ENCODE results near the gene PCNA.
"Not testable (repeated sequence)": the region's sequence is repeated elsewhere in the genome, so short reads cannot be mapped to it uniquely, and the experiment has no call there.

Gene PCNA

DNA sequence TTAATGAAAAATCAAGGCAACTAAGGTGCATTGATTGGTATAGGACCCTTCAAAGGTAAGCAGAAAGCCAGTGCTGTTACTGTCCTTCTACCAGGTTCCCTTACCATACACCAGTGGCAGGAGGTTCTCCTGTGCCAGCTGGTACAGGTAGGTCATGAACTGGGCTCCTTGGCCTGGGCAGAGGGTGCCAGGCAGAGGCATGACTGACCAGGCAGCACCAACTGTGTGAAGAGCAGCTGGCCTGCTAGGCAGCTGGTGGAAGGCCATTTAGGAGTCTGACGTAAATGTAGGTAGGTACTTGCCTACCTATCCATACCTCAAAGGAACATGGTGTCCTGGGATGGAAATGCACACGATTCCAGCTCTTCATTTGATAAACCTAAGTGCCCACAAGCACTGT, 23.3 kb downstream of the PCNA start:
- no peak for DNase-seq (ENCODE audit: low read depth)

DNA sequence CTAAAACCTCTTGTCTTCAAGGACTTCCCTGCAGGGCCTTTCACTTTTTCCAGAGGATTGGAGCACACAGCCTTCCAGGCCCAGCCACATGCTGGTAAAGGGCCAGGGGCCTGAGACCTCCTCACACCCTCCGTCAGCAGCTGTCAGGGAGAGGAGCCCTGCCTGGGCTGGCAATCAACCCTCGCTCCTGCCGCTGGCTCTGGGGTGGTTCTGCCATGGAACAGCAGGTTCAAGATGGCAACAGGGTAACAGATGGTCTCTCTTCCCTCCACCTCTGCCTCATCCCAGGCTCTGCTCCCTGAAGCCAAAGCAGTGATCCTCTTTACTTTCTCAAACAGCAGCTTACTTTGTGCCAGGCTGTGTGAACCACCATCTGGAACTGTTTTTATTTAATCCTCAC, 23.8 kb downstream of the PCNA start:
- DNase-seq (ENCODE audit: low read depth) = no peak

DNA sequence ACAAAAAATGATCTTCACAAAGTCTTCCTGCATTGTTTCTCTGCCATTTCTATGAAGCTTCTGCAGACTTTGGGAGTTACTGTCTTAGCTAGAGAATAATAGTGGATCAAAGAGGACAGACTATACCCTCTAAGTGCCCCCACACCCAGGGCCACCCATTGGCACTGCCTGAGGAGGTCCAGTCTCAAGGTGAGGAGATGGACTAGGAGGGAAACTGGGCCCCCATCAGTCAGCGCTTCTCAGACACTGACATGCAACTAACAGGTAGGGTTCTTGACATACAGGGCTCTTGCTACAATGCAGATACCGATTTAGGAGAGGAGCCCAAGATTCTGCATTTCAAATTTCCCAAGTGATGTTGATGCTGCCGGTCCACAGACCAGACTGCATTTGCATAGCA, 24.3 kb downstream of the PCNA start:
- no peak for DNase-seq (ENCODE audit: low read depth)

DNA sequence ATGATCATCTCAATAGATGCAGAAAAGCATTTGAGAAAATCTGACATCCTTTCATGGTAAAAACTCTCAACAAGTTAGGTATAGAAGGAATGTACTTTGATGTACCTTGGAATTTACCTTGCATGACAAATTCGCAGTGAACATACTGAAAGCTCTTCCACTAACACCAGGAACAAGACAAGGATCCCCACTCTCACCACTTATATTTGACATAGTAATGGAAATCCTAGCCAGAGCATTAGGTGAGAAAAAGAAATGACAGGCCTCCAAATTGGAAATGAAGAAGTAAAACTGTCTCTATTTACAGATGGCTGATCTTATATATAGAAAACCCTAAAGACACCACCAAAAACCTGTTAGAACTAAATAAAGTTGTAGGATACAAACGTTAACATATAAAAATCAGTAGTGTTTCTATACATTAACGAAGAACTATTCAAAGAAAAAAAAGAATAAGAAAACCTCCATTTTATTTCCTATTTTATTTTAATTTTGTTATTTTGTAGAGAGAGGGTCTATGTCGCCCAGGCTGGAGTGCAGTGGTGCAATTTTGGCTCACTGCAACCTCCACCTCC, 26.9 kb downstream of the PCNA start:
- DNase-seq (ENCODE audit: low read depth) = no peak

DNA sequence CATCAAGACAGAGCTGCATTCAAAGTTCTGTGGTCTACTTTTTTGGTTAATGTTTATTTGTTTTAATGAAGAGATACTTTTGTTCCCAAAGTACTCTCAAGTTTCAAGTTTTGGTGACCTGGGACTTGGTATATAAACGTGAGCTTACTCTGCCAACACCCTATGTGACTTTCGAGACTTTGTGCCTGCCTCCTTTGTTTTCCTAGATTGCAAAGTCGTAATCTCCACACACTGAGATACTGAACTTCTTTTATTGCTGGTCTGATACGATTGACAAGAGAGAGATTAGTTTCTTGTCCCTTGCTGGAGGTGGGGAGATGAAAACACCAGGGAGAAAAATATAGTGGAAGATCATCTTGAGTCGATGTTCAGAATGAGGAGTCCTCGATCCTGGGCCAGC, 27.9 kb downstream of the PCNA start:
- no peak for DNase-seq (ENCODE audit: low read depth)

DNA sequence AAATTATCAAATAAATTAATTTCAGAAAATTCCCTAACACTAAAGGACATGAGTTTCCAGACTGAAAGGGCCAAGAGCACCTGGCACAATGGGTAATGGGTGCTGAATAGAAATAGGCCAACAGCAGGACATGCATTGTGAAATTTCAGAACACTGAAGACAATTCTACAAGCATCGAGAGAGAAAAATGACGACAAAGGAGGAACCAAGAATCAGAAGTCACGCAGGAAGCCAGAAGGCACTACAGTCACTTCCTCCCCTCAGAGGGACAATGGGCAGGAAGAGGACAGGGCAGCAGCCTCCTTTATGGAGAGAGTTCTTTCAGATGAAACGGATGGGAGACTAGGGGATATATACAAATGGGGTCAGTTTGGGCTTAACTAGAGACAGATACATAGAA, 29.6 kb downstream of the PCNA start:
- no peak for DNase-seq (ENCODE audit: low read depth)

DNA sequence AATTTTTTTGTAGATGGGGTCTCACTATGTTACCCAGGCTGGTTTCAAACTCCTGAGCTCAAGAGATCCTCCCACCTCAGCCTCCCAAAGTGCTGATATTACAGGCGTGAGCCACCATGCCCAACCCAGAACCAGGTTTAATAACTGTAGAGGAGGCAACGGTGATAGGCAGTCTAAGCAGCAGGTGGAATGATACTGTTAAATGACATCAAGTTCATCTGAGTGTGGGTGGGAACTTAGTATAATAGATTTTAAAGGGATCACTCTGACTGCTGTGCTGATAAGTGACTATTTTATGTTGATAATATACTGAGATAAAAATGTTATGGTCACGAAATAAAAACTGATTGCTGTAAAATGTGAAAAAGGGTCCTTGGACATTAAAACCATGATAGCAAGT, 31.1 kb downstream of the PCNA start:
- no peak for DNase-seq (ENCODE audit: low read depth)

DNA sequence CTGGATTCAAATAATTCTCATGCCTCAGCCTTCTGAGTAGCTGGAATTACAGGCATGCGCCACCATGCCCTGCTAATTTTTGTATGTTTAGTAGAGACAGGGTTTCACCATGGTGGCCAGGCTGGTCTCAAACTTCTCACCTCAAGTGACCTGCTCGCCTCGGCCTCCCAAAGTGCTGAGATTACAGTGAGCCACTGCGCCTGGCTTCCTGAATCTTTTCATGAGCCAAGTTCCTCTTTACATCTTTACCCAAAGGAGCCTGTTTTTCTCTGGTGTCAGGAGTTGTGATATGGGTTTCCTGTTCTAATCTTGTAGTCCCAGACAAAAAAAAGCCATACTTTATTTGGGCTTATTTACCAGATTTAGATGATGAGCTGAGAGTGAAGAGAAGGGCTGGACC, 34.4 kb downstream of the PCNA start:
- no peak for DNase-seq (ENCODE audit: low read depth)

DNA sequence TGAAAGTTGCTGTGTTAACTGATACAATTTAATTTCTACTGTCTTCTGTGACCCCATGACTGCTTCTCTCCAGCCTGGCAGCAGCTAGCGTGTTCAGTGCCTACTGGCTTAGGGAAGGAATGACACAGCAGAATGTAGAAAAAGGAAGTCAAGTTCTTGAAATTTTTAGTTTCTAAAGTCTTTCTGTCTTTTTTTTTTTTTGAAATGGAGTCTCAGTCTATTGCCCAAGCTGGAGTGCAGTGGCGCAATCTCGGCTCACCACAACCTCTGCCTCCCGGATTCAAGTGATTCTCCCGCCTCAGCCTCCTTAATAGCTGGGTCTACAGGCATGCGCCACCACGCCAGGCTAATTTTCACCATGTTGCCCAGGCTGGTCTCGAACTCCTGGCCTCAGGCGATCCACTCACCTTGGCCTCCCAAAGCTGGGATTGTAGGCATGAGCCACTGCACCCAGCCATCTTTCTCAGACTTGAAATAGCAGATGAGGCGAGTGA, 39.3 kb downstream of the PCNA start:
- DNase-seq (ENCODE audit: low read depth) = no peak

DNA sequence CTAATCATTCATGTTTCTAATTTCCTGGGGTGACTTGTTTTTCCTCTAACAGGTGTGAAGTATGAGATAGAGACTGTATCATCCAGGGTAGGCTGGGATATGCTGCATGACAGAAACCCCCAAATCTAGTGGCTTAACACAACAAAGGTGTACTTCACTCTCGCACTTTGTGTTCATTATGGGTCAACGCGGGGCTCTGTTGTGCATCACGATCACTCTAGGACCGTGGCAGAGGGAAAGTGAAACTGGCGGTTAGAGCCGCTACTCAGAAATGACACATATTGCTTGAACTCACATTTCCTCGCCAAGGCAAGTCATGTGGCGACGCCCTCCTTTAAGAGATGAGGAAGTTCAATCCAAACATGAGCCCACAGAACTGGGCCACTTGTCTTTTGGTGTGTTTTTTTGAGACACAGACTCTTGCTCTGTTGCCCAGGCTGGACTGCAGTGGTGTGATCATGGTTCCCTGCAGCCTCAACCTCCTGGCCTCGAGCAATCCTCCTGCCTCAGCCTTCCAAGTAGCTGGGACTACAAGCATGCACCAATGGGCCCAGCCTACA, 41.3 kb downstream of the PCNA start:
- DNase-seq (ENCODE audit: low read depth) = peak; percentile 52

DNA sequence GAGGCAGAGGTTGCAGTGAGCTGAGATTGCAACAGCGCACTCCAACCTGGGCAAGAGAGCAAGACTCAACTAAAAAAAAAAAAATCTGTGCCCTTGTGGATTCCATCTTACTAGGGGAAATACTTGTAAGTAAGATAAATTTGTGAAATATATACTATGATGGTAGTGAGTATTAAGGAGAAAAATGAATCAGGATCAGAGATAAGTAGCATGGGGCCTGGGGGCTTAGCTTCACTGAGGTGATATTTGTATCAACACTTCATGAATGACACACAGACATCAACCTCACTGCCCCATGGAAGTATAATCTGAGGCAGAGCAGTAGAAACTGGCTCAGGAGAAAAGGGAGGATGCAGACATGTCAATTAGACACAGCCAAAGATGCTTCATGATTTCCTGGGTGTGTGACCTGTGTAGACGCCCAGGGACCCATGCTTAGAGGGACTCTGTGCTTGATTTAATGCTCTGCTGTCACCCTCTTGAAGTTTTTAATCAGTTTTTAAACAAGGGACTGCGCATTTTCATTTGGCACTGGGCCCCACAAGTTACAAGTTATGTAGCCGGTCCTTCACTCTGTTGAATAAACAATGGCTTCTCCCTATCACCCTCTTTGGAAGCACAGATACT, 41.9 kb downstream of the PCNA start:
- no peak for DNase-seq (ENCODE audit: low read depth)

DNA sequence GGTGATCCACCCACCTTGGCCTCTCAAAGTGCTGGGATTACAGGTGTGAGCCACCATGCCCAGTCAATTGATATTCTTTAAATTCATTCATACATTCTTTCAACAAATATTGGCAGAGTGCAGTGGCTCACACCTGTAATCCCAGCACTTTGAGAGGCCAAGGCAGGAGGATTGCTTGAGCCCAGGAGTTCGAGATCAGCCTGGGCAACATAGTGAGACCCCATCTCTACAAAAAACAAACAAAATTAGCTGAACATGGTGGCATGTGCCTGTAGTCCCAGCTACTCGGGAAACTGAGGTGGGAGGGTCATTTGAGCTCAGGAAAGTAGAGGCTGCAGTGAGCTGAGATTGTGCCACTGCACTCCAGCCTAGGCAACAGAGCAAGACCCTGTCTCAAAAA, 42.8 kb downstream of the PCNA start:
- DNase-seq (ENCODE audit: low read depth) = not testable (repeated sequence)

DNA sequence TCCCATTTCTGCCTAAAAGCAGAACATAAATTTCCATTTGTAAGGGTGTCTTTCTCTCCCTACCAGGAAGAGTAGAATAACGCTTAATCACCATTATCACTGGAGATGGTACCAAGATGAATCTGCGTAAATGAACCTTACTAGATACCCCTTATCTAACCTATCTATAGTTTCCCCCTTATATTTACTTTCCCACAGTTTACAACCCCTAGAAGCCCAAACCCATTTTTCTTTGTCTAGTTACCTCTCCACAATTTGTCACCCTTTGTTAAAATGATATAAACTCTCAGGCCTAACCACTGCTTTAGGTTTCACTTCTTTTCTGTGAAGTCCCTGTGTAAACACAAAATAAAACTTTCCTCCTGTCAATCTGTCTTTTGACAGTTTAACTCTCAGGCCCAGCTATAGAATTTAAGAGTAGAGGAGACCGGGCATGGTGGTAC, 45.5 kb downstream of the PCNA start:
- DNase-seq (ENCODE audit: low read depth) = no peak

DNA sequence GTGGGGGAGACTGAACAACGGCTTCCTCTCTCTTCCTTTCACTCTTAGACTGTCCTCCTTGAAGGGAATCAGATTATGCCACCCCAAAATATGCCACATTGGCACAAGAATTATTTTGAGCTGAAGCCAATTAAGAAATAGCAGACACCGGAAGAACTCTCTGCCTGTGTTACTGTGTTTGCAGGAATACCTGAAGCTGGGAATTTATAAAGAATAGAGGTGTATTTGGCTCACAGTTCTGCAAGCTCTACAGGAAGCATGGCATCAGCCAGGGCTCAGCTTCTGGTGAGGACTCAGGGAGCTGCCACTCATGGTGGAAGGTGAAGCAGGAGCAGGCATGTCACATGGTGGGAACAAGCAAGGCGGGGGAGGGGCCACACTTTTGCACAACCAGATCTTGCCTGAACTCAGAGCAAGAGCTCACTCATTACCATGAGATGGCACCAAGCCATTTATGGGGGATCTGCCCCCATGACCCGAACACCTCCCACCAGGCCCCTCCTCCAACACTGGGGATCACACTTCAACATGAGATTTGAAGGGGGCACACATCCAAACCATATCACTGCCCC, 46.0 kb downstream of the PCNA start:
- no peak for DNase-seq (ENCODE audit: low read depth)

DNA sequence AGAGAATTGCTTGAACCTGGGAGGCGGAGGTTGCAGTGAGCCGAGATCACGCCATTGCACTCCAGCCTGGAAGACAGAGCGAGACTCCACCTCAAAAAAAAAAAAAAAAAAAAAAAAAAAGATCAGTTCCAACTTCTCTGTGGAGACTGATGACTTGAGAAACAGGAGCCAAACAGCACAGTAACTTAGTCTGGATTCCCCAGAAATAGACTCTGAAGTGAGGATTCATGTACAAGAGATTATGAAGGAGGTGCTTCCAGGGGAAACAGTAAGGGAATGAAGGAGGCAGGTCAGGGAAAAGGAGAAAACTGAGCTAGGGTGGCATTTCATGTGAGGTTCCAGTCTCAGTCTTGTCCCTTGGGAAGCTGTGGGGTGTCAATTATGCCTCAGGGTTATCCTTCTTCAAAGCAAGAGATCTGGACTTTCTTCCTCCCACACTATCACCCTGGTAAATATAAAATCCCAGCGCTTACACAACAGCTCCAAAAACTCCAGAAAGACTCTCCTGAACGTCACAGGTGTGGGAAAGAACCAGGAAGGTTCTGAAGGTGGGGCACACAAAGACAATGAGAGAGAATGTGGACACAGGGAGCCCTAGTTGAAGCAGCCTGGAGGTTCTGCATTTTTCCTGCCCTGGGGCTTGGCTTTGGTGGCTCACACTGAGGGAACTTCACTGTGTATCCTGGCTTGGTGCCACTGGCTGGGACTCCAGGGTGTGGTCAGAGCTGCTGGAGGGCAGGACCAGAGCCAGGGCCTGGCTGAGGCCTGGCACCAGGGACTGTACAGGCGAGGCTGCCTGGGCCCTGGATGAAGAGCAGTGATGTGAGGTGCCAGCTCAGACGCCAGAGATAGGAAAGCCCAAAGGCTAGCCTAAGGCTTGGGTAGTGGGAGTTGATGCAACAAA, 46.8 kb downstream of the PCNA start:
- DNase-seq (ENCODE audit: low read depth) = no peak

DNA sequence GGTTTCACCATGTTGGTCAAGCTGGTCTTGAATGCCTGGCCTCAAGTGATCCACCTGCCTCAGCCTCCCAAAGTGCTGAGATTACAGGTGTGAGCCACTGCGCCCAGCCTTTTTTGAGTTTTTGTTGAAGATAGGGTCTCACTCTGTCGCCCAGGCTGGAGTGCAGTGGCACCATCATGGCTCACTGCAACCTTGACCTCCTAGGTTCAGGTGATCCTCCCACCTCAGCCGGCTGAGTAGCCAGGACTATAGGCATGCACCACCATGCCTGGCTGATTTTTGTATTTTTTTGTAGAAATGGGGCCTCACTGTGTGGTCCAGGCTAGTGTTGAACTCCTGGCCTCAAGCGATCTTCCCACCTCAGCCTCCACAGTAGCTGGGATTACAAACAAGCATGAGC, 47.8 kb downstream of the PCNA start:
- DNase-seq (ENCODE audit: low read depth) = not testable (repeated sequence)

DNA sequence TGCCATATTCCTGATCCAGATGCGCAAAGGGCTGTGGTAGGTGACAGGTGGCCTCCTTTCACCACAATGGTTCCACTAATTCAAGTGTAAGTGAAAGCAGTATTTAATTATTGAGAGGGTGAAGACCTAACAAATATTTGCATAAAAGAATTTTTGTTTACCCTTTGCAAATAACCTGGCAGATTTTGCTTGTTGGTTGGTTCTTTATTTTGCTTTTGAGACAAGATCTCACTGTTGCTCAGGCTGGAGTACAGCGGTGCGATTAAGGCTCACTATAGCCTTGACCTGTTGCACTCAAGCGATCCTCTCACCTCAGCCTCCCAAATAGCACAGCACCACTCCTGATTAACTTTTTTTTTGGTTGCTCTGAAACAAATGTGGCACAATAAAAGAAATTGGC, 49.2 kb downstream of the PCNA start:
- DNase-seq (ENCODE audit: low read depth) = no peak

DNA sequence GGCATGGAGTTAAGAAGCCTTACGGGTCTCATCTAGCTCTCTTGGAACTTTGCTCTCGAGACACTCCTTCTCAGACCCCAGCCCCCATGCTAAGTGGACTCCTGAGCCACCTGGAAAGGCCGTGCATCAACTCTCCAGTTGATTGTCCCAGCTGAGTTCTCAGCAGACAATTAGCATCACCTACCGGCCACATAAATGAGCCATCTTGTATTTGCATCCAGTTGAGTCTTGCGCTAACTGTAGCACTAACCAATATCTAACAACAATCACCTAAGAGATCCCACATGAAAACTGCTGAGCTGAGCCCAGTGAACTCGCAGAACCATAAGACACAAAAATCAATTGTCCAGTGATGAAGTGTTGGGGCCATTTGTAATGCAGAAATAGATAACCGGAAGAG, 49.7 kb downstream of the PCNA start:
- no peak for DNase-seq (ENCODE audit: low read depth)

DNA sequence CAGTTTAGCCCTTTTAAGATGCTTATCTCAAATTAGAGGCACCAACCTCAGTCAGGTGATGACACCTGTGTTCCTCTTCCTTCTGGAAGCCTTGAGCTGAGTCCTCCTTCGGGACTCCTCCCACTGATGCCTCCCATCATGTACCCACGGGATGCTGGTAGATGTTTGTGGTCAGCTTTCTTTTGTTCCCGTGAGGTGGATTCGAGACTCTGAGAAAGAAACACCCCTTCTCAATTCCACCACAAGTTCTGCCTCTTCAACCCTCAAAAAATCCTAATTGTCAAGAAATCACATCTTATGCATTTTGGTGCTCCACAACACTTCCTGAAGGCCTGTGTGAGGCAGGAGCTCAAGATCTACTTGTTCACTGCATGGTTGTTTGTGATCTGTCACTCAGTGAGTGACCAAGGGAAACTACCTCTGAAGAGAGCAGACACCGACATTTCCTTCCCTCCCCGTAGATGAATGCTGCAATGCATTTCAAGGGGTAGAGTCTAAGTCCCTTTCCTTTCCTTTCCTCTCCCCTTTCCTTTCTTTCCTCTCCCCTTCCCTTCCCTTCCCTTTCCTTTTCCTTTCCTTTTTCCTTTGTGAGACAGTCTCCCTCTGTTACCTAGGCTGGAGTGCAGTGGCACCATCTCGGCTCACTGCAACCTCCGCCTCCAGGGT, 50.5 kb downstream of the PCNA start:
- DNase-seq (ENCODE audit: low read depth) = no peak

DNA sequence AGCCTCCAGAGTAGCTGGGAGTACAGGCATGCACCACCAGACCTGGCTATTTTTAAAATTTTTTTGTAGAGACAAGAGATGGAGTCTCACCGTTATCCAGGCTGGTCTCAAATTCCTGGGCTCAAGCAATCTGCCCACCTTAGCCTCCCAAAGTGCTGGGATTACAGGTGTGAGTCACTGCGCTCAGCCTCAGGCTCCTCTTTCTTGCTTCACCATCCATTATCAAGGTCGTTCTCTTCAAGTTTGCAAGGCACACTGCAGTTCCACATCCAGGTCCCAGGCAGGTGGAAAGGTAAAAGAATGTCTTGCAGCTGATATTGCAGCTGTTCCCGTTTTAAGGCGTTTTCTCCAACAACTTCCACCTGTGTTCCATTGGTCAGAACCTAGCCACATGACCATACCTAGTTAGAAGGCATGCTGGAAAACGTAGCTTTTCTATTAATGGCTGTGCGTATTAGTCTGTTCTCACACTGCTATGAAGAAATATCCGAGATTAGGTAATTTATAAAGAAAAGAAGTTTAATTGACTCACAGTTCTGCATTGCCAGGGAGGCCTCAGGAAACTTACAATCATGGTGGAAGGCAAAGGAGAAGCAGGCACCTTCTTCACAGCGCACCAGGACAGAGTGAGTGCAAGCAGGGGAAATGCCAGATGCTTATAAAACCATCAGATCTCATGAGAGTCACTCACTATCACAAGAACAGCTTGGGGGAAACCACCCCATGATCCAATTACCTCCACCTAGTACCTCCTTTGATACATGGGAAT, 51.7 kb downstream of the PCNA start:
- DNase-seq (ENCODE audit: low read depth) = no peak

DNA sequence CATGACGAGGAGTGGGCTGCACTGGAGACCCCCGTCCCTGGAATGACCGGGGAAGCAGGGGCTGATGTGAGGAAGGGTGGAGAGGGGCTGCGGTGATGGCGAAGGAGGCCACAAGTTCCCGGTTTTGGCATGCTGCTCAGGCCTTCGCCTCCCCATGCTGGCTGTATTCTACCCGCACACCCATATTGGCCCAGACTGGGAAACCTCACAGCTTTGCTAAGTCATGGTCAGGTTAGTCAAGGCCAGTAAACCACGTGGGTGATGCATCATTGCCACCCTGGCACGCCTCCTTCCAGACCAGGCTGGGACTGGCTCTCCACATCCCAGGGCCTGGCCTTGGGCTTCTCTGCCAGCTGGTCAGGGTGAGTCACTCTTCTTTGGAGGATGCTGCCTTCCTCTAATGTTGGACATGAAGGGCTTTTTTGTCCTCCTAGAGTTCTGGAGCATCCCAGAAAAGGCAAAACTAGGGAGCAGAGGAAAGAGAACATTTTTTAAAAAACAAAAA, 53.8 kb downstream of the PCNA start:
- DNase-seq (ENCODE audit: low read depth) = no peak
